Ascending aorta (tissue), 2 donors: ENCODE results near the gene METTL1. TPM values are rescaled to one million over a fixed set of nuclear protein-coding genes. Genes with fewer than 3 reads are reported as not detected.

Experiments used
- DNase-seq, 2 donors: peaks; one replicate each; pipeline ENCODE4 v3.0.0-alpha.2; 2019; ENCODE audit warnings: low spot score in 2 of 2
- H3K27ac ChIP-seq, 2 donors: fragments of 200-600 bp; sonication (generic); one replicate each; pipeline ENCODE4 v1.5.1; 2016 to 2017; ENCODE audit warnings: mild to moderate bottlenecking in 1 of 2
- H3K27me3 ChIP-seq: fragments of 200-600 bp; sonication (generic); one replicate; pipeline ENCODE4 v1.5.1; 2017
- H3K36me3 ChIP-seq, 2 donors: fragments of 200-600 bp; sonication (generic); one replicate each; pipeline ENCODE4 v1.5.1; 2016
- H3K4me1 ChIP-seq, 2 donors: fragments of 200-600 bp; sonication (generic); one replicate each; pipeline ENCODE4 v1.5.1; 2016 to 2017; ENCODE audit warnings: mild to moderate bottlenecking in 1 of 2
- H3K4me3 ChIP-seq, 2 donors: fragments of 200-600 bp; sonication (generic); one replicate each; pipeline ENCODE4 v1.5.1; 2016 to 2017; ENCODE audit warnings: mild to moderate bottlenecking in 1 of 2
- H3K9me3 ChIP-seq, 2 donors: fragments of 200-600 bp; sonication (generic); one replicate each; pipeline ENCODE4 v1.5.1; 2016
- CTCF ChIP-seq, 3 experiments: fragments of 200-600 bp in 2 of 3; fragments of 450-650 bp in 1 of 3; sonication (generic) in 2 of 3; IDR thresholded peaks; one replicate each; pipeline ENCODE4 v1.5.1; 2016 to 2019; ENCODE audit warnings: antibody characterized with exemption in 3 of 3, mild to moderate bottlenecking in 1 of 3, moderate library complexity in 1 of 3
- intact Hi-C: fragments of 100-400 bp; cut with DNase I; formaldehyde crosslinking; loops from one replicate; pipeline ENCODE4 v1.15.1; 2023
- total RNA-seq: library from RNA; depleted of rRNA; stranded (reverse); fragments of >200 nt; gene quantifications from one replicate; pipeline ENCODE4 v1.1.0, GENCODE V29; 2016

Gene METTL1
- total RNA-seq, 1 donor from 2014 or later: 29.8 TPM

GRCh38 chr12:57765003-57765697 is 6.8 kb downstream of the METTL1 start:
- intact Hi-C loops: loop anchor here (5.0 kb wide), 1 partner anchor 38 kb away; no protein-coding TSS in a partner anchor
- TF ChIP-seq CTCF (IDR thresholded peaks at IDR 0.05): peak in 1 of 3 experiments; percentile 47
- H3K27me3 ChIP-seq: no peaks in the 10 kb centered on the region

GRCh38 chr12:57764662-57765002 is 7.3 kb downstream of the METTL1 start:
- Histone ChIP-seq H3K9me3 (no peaks in the 10 kb centered on the region), H3K4me3 (peak overlapping the region; percentile 43 to 63), H3K36me3 (no peaks in the 10 kb centered on the region), H3K27ac (no peak overlapping the region), H3K27me3 (no peaks in the 10 kb centered on the region), H3K4me1 (peaks cover 0 to 23% of the 10 kb centered on the region in 2 donors)
- intact Hi-C loops: loop anchor here (5.0 kb wide), 1 partner anchor 37 kb away; no protein-coding TSS in a partner anchor
- DNase-seq: no peak
- no peak for TF ChIP-seq CTCF (IDR thresholded peaks at IDR 0.05)

More at GRCh38 chr12:57765003-57765697, 6.8 kb downstream of the METTL1 start:
- H3K27ac ChIP-seq: no peak overlapping the region
- H3K4me1 ChIP-seq: peaks cover 0 to 23% of the 10 kb centered on the region in 2 donors
- H3K9me3 ChIP-seq: no peaks in the 10 kb centered on the region
- DNase-seq: no peak
- H3K36me3 ChIP-seq: no peaks in the 10 kb centered on the region
- peak overlapping the region; percentile 43 to 63 for H3K4me3 ChIP-seq

- Histone ChIP-seq H3K27me3 (no peaks in the 10 kb centered on the region), H3K9me3 (no peaks in the 10 kb centered on the region), H3K36me3 (peaks cover 0 to under 1% of the 10 kb centered on the region in 2 donors), H3K27ac (no peak overlapping the region), H3K4me1 (peaks cover 0 to 23% of the 10 kb centered on the region in 2 donors), H3K4me3 (peak overlapping the region in 1 of 2 donors; percentile 43)
- intact Hi-C loops: no loop called here
- TF ChIP-seq CTCF (IDR thresholded peaks at IDR 0.05): no peak
- DNase-seq: no peak
These were observed 7.8 kb downstream of the METTL1 start for GRCh38 chr12:57763881-57764661.

GRCh38 chr12:57762463-57762862 is 9.4 kb downstream of the METTL1 start:
- Histone ChIP-seq H3K27me3 (no peaks in the 10 kb centered on the region), H3K36me3 (peaks cover 7 to 14% of the 10 kb centered on the region in 2 donors), H3K9me3 (no peaks in the 10 kb centered on the region), H3K4me1 (peaks cover 0 to 23% of the 10 kb centered on the region in 2 donors), H3K4me3 (no peak overlapping the region), H3K27ac (no peak overlapping the region)
- no peak for DNase-seq
- intact Hi-C loops: no loop called here
- no peak for TF ChIP-seq CTCF (IDR thresholded peaks at IDR 0.05)

- Histone ChIP-seq H3K4me1 (peaks cover 0 to 20% of the 10 kb centered on the region in 2 donors), H3K4me3 (no peak overlapping the region), H3K27ac (no peak overlapping the region), H3K27me3 (no peaks in the 10 kb centered on the region), H3K9me3 (no peaks in the 10 kb centered on the region), H3K36me3 (peaks cover 7 to 14% of the 10 kb centered on the region in 2 donors)
- TF ChIP-seq CTCF (IDR thresholded peaks at IDR 0.05): no peak
- intact Hi-C loops: no loop called here
- no peak for DNase-seq
These were observed 10.4 kb downstream of the METTL1 start for GRCh38 chr12:57761391-57761998.
